Esophagus mucosa (tissue), 1 donor: ENCODE results near the gene MIP. TPM values are rescaled to one million over a fixed set of nuclear protein-coding genes. Genes with fewer than 3 reads are reported as not detected.
"Not testable (repeated sequence)": the region's sequence is repeated elsewhere in the genome, so short reads cannot be mapped to it uniquely, and the experiment has no call there.

Experiments used
- ATAC-seq: fragments of 200-7000 bp; cut with Tn5 transposase; one replicate; pipeline ENCODE4 v1.9.1; 2020
- total RNA-seq: library from RNA; stranded (reverse); gene quantifications from one replicate; pipeline ENCODE4 v1.2.4, GENCODE V29; 2023
- donor health status: DM: yes; HTN: yes; CAD: no.

Gene MIP
- total RNA-seq, 1 donor from 2014 or later = not detected

DNA sequence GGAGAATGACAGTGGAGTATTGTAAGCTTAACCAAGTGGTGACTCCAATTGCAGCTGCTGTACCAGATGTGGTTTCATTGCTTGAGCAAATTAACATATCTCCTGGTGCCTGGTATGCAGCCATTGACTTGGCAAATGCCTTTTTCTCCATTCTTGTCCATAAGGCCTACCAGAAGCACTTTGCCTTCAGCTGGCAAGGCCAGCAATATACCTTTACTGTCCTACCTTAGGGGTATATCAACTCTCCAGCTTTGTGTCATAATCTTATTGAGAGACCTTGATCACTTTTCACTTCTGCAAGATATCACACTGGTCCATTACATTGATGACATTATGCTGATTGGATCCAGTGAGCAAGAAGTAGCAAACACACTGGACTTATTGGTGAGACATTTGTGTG, 52.8 kb downstream of the MIP start:
- not testable (repeated sequence) for ATAC-seq

DNA sequence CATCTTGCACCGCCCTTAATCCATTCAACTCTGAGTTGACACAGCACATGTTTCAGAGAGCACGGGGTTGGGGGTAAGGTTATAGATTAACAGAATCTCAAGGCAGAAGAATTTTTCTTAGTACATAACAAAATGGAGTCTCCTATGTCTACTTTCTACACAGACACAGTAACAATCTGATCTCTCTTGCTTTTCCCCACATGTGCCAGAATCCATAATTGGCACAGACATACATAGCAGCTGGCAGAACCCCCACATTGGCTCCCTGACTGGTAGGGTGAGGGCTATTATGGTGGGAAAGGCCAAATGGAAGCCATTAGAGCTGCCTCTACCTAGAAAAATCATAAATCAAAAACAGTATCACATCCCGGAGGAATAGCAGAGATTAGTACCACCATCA, 53.3 kb downstream of the MIP start:
- ATAC-seq = not testable (repeated sequence)

Other genes starting within 250 kb of the MIP start
- 26.9 TPM for gene RNF41, start 232.7 kb downstream of the MIP start, total RNA-seq
- 26.5 TPM for gene NABP2, start 230.3 kb downstream of the MIP start, total RNA-seq
- gene SLC39A5, start 224.6 kb downstream of the MIP start, total RNA-seq = not detected
- gene ANKRD52, start 196.3 kb downstream of the MIP start, total RNA-seq = 19.8 TPM
- 3.1 TPM for gene COQ10A, start 187.7 kb downstream of the MIP start, total RNA-seq
- 215 TPM for gene CS, start 154.3 kb downstream of the MIP start, total RNA-seq
- gene CNPY2, start 138.7 kb downstream of the MIP start, total RNA-seq = 67.7 TPM
- gene PAN2, start 120.7 kb downstream of the MIP start, total RNA-seq = 21.4 TPM
- gene IL23A, start 115.8 kb downstream of the MIP start, total RNA-seq = 1.8 TPM
- gene STAT2, start 94.5 kb downstream of the MIP start, total RNA-seq = 54.5 TPM
- not detected for gene APOF, start 91.8 kb downstream of the MIP start, total RNA-seq
- 10.5 TPM for gene TIMELESS, start 5.2 kb downstream of the MIP start, total RNA-seq
- 3.2 TPM for gene SPRYD4, start 13.9 kb upstream of the MIP start, total RNA-seq
- 2.6 TPM for gene GLS2, start 33.5 kb upstream of the MIP start, total RNA-seq
- gene RBMS2, start 67.2 kb upstream of the MIP start, total RNA-seq = 11.3 TPM
- 49.9 TPM for gene BAZ2A, start 175.7 kb upstream of the MIP start, total RNA-seq
- gene ATP5F1B, start 191.3 kb upstream of the MIP start, total RNA-seq = 674 TPM
- gene PTGES3, start 233.6 kb upstream of the MIP start, total RNA-seq = 153 TPM